ENCODE results near the gene CEBPG.

The CEBPG gene

DNA sequence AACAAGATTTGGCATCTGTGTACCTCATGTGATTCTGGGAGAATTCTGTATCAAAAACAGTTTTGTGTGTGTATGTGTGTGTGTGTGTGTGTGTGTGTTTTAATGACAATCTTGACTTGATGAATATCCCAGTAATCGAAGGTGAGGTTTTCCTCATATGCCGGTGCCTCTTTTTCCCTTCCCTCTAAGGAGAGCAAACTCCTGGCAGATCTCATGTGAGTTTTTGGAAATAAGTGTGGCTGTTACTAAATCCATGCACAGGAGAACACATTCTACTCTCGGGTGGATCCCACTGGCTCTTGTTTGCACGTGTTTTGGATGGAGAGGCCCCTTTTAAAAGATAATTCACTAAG, 29.0 kb upstream of the CEBPG start:
- Histone ChIP-seq H3K9ac (ENCODE audit: low read depth, low read length) (no peak overlapping the region), H3K9me3 (ENCODE audit: control insufficient read depth, insufficient read depth, low read length) (no peaks in the 10 kb centered on the region), H3K36me3 (ENCODE audit: insufficient read depth, low read length) (no peaks in the 10 kb centered on the region), H3K4me1 (ENCODE audit: insufficient read depth, low read length) (no peaks in the 10 kb centered on the region)

- no peaks in the 10 kb centered on the region for H3K9me3 ChIP-seq (ENCODE audit: control insufficient read depth, insufficient read depth, low read length)
- H3K9ac ChIP-seq (ENCODE audit: low read depth, low read length), result no peak overlapping the region
- H3K4me1 ChIP-seq (ENCODE audit: insufficient read depth, low read length), result no peaks in the 10 kb centered on the region
- no peaks in the 10 kb centered on the region for H3K36me3 ChIP-seq (ENCODE audit: insufficient read depth, low read length)
Measured at GRCh38 chr19:33345163-33345562, 28.3 kb upstream of the CEBPG start.

GRCh38 chr19:33346665-33347064, 26.8 kb upstream of the CEBPG start:
- Histone ChIP-seq H3K4me1 (ENCODE audit: insufficient read depth, low read length) (no peaks in the 10 kb centered on the region), H3K9me3 (ENCODE audit: control insufficient read depth, insufficient read depth, low read length) (no peaks in the 10 kb centered on the region), H3K9ac (ENCODE audit: low read depth, low read length) (no peak overlapping the region), H3K36me3 (ENCODE audit: insufficient read depth, low read length) (no peaks in the 10 kb centered on the region)

DNA sequence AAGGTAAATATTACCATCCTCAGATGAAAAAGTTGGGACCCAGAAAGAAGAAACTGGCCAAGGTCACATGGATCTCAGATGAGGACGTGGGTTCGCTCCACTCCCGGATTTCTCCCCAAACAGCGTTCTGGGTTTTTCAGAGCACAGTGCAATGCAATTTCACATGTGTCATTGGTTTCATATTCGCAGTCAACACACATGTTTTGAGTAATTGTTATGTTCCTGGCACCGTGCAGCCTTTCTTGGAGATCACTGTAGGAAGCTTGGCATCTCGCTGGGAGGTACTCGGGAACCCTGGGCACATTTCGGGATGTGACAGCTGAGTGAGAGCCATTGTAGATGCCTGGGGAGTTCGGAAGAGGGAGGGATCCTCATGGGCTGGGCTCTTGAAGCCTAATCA, 26.2 kb upstream of the CEBPG start:
- no peaks in the 10 kb centered on the region for H3K4me1 ChIP-seq (ENCODE audit: insufficient read depth, low read length)
- H3K9me3 ChIP-seq (ENCODE audit: control insufficient read depth, insufficient read depth, low read length), result no peaks in the 10 kb centered on the region
- no peaks in the 10 kb centered on the region for H3K36me3 ChIP-seq (ENCODE audit: insufficient read depth, low read length)
- H3K9ac ChIP-seq (ENCODE audit: low read depth, low read length), result no peak overlapping the region

GRCh38 chr19:33348301-33349010, 25.1 kb upstream of the CEBPG start:
- H3K36me3 ChIP-seq (ENCODE audit: insufficient read depth, low read length), result no peaks in the 10 kb centered on the region
- H3K9me3 ChIP-seq (ENCODE audit: control insufficient read depth, insufficient read depth, low read length), result no peaks in the 10 kb centered on the region
- no peaks in the 10 kb centered on the region for H3K4me1 ChIP-seq (ENCODE audit: insufficient read depth, low read length)
- H3K9ac ChIP-seq (ENCODE audit: low read depth, low read length), result no peak overlapping the region

DNA sequence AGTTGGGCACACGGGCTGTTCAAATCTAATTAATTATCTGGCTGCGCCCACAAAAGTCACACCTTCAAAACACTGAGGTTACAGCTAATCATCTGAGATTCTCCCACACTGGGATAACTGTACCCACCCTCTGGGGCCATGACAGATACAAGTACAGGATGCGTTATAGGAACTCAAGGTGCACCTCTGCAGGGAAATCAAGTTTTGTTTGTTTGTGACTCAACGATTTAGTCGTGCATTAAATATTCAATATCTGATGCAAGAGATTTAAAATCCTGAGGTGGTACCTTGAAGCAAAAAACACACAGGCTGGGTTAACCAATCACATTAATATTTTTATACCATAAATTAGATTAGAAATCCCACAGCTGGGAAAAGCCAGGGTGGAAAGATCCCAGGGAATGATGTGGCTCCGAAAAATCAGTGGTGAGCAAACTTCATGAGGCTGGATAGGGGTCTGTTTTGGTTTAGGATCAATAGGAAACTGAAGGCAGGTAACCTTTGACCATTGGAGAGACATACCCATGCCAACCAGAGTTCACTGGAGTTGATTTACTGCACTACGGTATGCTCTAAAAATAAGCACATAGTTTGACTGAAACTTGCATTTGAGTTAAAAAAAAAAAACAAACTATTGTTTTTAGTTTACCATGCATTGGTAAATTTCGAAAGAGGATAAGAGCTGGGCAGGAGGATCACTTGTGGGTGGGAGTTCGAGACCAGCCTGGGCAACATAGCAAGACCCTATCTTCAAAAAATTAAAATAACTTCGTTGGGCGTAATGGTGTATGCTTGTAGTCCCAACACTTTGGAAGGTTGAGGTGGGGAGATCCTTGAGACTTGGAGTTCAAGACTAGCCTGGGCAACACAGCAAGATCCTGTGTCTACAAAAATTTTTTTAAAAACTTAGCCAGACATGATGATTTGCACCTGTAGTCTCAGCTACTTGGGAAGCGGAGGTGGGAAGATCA, 23.9 kb upstream of the CEBPG start:
- Histone ChIP-seq H3K36me3 (ENCODE audit: insufficient read depth, low read length) (no peaks in the 10 kb centered on the region), H3K9me3 (ENCODE audit: control insufficient read depth, insufficient read depth, low read length) (no peaks in the 10 kb centered on the region), H3K4me1 (ENCODE audit: insufficient read depth, low read length) (no peaks in the 10 kb centered on the region), H3K9ac (ENCODE audit: low read depth, low read length) (no peak overlapping the region)

DNA sequence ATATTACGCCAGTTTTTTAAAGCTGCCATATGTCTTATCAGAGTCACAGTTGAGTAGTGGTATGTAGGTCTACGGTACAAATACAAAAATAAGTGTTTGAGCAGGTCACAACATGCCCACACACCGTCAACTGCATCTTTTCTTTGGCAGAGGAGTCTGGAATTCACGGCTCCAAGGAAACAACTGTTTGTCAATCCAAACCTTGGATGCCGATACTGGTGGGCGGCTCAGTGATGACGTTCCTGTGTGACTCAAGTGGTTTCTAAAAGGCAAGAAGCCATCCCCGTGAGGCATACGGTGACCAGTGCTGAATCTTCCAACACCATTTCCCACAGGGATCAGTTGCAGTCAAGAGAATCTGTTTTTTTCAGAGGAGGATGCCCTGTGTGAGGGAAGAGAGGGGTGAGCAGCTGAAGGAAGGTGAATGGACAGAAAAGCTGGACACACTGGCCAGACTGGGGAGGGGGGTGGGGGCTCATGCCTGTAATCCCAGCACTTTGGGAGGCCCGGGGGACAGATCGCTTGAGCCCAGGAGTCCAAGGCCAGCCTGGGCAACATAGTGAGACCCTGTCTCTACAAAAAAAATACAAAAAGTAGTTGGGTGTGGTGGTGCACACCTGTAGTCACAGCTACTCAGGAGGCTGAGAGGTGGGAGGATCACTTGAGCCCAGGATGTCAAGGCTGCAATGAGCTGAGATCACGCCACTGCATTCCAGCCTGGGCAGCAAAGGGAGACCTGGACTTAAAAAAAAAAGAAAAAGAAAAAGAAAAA, 22.8 kb upstream of the CEBPG start:
- no peak overlapping the region for H3K9ac ChIP-seq (ENCODE audit: low read depth, low read length)

DNA sequence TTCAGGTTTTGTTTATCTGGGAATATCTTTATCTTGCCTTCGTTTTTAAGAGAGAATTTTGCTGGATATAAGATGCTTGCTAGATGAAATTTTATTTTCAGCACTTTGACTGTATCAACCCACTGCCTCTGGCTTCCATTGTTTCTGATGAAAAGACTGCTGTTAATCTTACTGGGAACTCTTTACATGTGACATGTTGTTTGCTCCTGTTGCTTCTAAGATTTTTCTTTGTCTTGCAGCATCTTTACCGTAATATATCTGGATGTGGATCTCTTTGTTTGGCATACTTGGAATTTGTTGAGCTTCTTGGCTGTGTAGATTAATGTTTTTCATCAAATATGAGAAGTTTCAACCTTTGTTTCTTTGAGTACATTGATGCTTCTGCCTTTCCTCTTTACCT, 18.0 kb upstream of the CEBPG start:
- Histone ChIP-seq H3K9me3 (ENCODE audit: control insufficient read depth, insufficient read depth, low read length) (no peaks in the 10 kb centered on the region; the same call in 1 of the 2 replicates), H3K36me3 (ENCODE audit: insufficient read depth, low read length) (no peaks in the 10 kb centered on the region), H3K9ac (ENCODE audit: low read depth, low read length) (no peak overlapping the region), H3K4me1 (ENCODE audit: insufficient read depth, low read length) (no peaks in the 10 kb centered on the region)

More for the DNA sequence above, 22.8 kb upstream of the CEBPG start:
- Histone ChIP-seq H3K9me3 (ENCODE audit: control insufficient read depth, insufficient read depth, low read length) (no peaks in the 10 kb centered on the region; the same call in 1 of the 2 replicates), H3K4me1 (ENCODE audit: insufficient read depth, low read length) (no peaks in the 10 kb centered on the region), H3K36me3 (ENCODE audit: insufficient read depth, low read length) (no peaks in the 10 kb centered on the region)

DNA sequence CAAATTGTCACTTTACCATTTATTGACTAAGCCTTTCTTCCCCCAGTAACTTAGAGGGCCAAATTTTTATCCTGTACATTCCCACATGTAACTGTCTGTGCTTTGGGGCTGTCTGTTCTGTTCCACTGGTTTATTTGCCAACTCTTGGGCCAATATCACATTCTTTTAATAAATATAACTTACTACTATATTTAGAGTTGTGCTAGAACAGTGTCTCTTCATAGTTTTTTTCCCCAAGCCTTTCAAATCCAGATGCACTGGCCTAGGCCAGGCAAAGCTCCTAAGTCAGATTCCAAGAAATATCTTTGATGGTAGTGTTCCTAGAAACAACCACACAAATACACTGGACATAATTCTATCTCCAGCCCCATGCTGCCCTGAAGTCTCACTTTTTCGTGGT, 16.0 kb upstream of the CEBPG start:
- Histone ChIP-seq H3K9me3 (ENCODE audit: control insufficient read depth, insufficient read depth, low read length) (no peaks in the 10 kb centered on the region; the same call in 1 of the 2 replicates), H3K36me3 (ENCODE audit: insufficient read depth, low read length) (no peaks in the 10 kb centered on the region), H3K4me1 (ENCODE audit: insufficient read depth, low read length) (no peaks in the 10 kb centered on the region), H3K9ac (ENCODE audit: low read depth, low read length) (no peak overlapping the region)

- no peaks in the 10 kb centered on the region for H3K36me3 ChIP-seq (ENCODE audit: insufficient read depth, low read length)
- H3K4me1 ChIP-seq (ENCODE audit: insufficient read depth, low read length), result no peaks in the 10 kb centered on the region
- no peak overlapping the region for H3K9ac ChIP-seq (ENCODE audit: low read depth, low read length)
- H3K9me3 ChIP-seq (ENCODE audit: control insufficient read depth, insufficient read depth, low read length), result no peaks in the 10 kb centered on the region; the same call in 1 of the 2 replicates
Measured at GRCh38 chr19:33358408-33358807, 15.1 kb upstream of the CEBPG start.

GRCh38 chr19:33359581-33359980, 13.9 kb upstream of the CEBPG start:
- H3K9ac ChIP-seq (ENCODE audit: low read depth, low read length), result no peak overlapping the region
- H3K4me1 ChIP-seq (ENCODE audit: insufficient read depth, low read length), result no peaks in the 10 kb centered on the region
- no peaks in the 10 kb centered on the region for H3K36me3 ChIP-seq (ENCODE audit: insufficient read depth, low read length)
- no peaks in the 10 kb centered on the region; the same call in 1 of the 2 replicates for H3K9me3 ChIP-seq (ENCODE audit: control insufficient read depth, insufficient read depth, low read length)

DNA sequence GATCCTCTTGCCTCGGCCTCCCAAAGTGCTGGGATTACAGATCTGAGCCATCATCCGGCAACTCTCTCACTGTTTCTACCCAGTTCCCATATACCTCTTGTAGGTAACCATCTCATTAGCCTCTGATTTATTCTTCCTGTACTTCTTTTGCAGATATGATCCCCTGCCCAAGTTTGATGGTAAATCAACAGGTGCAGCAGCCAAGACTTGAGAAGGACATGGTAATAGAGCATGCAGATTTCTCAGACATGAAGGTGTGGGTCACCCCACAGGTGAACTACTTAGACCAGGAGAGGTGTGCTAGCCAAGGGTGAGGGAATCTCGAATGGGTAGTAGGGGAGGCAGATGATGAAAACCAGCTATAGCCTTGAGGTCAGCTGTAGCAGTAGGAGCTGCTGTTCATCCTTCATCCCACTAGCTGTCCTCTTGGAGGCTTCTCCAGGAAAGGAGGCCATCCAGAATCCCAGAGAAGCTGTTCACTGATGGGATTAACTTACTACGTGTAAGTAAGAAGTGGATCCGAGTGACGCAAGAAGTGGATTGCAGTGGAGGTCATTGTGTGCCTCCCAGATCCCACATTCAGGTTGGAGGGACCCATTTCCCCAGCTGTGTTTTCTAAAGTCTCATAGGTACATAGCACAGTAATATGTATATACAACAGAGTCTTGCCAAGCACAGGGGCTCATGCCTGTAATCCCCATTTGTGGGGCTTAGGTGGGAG, 10.8 kb upstream of the CEBPG start:
- Histone ChIP-seq H3K9me3 (ENCODE audit: control insufficient read depth, insufficient read depth, low read length) (no peaks in the 10 kb centered on the region), H3K36me3 (ENCODE audit: insufficient read depth, low read length) (no peaks in the 10 kb centered on the region), H3K9ac (ENCODE audit: low read depth, low read length) (no peak overlapping the region), H3K4me1 (ENCODE audit: insufficient read depth, low read length) (no peaks in the 10 kb centered on the region)

GRCh38 chr19:33363476-33363875, 10.0 kb upstream of the CEBPG start:
- H3K9ac ChIP-seq (ENCODE audit: low read depth, low read length), result no peak overlapping the region
- H3K36me3 ChIP-seq (ENCODE audit: insufficient read depth, low read length), result no peaks in the 10 kb centered on the region

GRCh38 chr19:33365691-33366090, 7.8 kb upstream of the CEBPG start:
- H3K9me3 ChIP-seq (ENCODE audit: control insufficient read depth, insufficient read depth, low read length), result no peaks in the 10 kb centered on the region
- H3K9ac ChIP-seq (ENCODE audit: low read depth, low read length), result no peak overlapping the region
- no peaks in the 10 kb centered on the region for H3K4me1 ChIP-seq (ENCODE audit: insufficient read depth, low read length)
- H3K36me3 ChIP-seq (ENCODE audit: insufficient read depth, low read length), result no peaks in the 10 kb centered on the region

More at GRCh38 chr19:33363476-33363875, 10.0 kb upstream of the CEBPG start:
- no peaks in the 10 kb centered on the region for H3K9me3 ChIP-seq (ENCODE audit: control insufficient read depth, insufficient read depth, low read length)
- H3K4me1 ChIP-seq (ENCODE audit: insufficient read depth, low read length), result no peaks in the 10 kb centered on the region

Measured in ES-I3 (cell line).